ENCODE results near the gene LHFPL3.

LHFPL3 gene

GRCh38 chr7:104777301-104777800 lies 448.9 kb downstream of the LHFPL3 start:
- Histone ChIP-seq H3K36me3 (replicated peaks in 1 of 2; ENCODE audit: control insufficient read depth in 2 of 2, insufficient read depth in 2 of 2, low read length in 2 of 2) (no peaks in the 10 kb centered on the region), H2AK5ac (ENCODE audit: low read depth, low read length) (no peak overlapping the region), H4K91ac (ENCODE audit: low read depth, low read length, poor library complexity) (no peak overlapping the region), H3K4me2 (ENCODE audit: insufficient read depth, low read length, poor library complexity, severe bottlenecking) (no peak overlapping the region), H4K8ac (ENCODE audit: low read depth, low read length) (no peak overlapping the region), H3K4me1 (ENCODE audit: control insufficient read depth in 2 of 2, insufficient read depth in 1 of 2, low read depth in 1 of 2, low read length in 2 of 2) (peaks cover 0 to 3% of the 10 kb centered on the region in 2 donors), H3K27me3 (ENCODE audit: control insufficient read depth in 3 of 3, insufficient read depth in 3 of 3, low read depth in 1 of 3, low read length in 3 of 3) (no peaks in the 10 kb centered on the region), H2BK120ac (ENCODE audit: low read depth, low read length) (no peak overlapping the region), H3K18ac (ENCODE audit: low read length) (no peak overlapping the region), H3K27ac (replicated peaks; ENCODE audit: low read length) (no peak overlapping the region), H3K4ac (ENCODE audit: low read length) (no peak overlapping the region), H3K79me1 (ENCODE audit: low read depth, low read length) (no peaks in the 10 kb centered on the region), H2BK15ac (ENCODE audit: low read length) (no peak overlapping the region), H3K4me3 (ENCODE audit: low read length in 2 of 2) (no peak overlapping the region), H3K23ac (ENCODE audit: low read depth, low read length, poor library complexity) (no peak overlapping the region), H2BK5ac (ENCODE audit: low read length) (no peak overlapping the region), H3K14ac (ENCODE audit: low read length) (no peak overlapping the region), H3K9me3 (replicated peaks in 1 of 2; ENCODE audit: control insufficient read depth in 2 of 2, insufficient read depth in 1 of 2, low read depth in 1 of 2, low read length in 2 of 2) (no peaks in the 10 kb centered on the region), H2BK12ac (ENCODE audit: low read length) (no peak overlapping the region), H3K9ac (ENCODE audit: low read depth, low read length, poor library complexity) (no peak overlapping the region), H2AFZ (ENCODE audit: low read length) (no peak overlapping the region)
- WGBS, 2 donors (ENCODE audit: extremely low coverage in 2 of 2, insufficient read length in 2 of 2, insufficient replicate concordance in 1 of 2) = no CpG with 5 or more reads among the region's 3 CpGs
- DNase-seq (ENCODE audit: low spot score) = no peak

GRCh38 chr7:104779888-104780287 lies 451.5 kb downstream of the LHFPL3 start:
- Histone ChIP-seq H4K91ac (ENCODE audit: low read depth, low read length, poor library complexity) (no peak overlapping the region), H3K4me2 (ENCODE audit: insufficient read depth, low read length, poor library complexity, severe bottlenecking) (no peak overlapping the region), H2AK5ac (ENCODE audit: low read depth, low read length) (no peak overlapping the region), H3K23ac (ENCODE audit: low read depth, low read length, poor library complexity) (no peak overlapping the region), H3K4me3 (ENCODE audit: low read length in 2 of 2) (no peak overlapping the region), H2BK12ac (ENCODE audit: low read length) (no peak overlapping the region), H3K9ac (ENCODE audit: low read depth, low read length, poor library complexity) (no peak overlapping the region), H3K79me1 (ENCODE audit: low read depth, low read length) (no peaks in the 10 kb centered on the region), H3K27me3 (ENCODE audit: control insufficient read depth in 3 of 3, insufficient read depth in 3 of 3, low read depth in 1 of 3, low read length in 3 of 3) (no peaks in the 10 kb centered on the region), H2BK15ac (ENCODE audit: low read length) (no peak overlapping the region), H3K14ac (ENCODE audit: low read length) (no peak overlapping the region), H3K4ac (ENCODE audit: low read length) (no peak overlapping the region), H3K4me1 (ENCODE audit: control insufficient read depth in 2 of 2, insufficient read depth in 1 of 2, low read depth in 1 of 2, low read length in 2 of 2) (no peaks in the 10 kb centered on the region), H3K27ac (replicated peaks; ENCODE audit: low read length) (no peak overlapping the region), H2BK120ac (ENCODE audit: low read depth, low read length) (no peak overlapping the region), H3K18ac (ENCODE audit: low read length) (no peak overlapping the region), H4K8ac (ENCODE audit: low read depth, low read length) (no peak overlapping the region), H3K9me3 (replicated peaks in 1 of 2; ENCODE audit: control insufficient read depth in 2 of 2, insufficient read depth in 1 of 2, low read depth in 1 of 2, low read length in 2 of 2) (no peaks in the 10 kb centered on the region), H2AFZ (ENCODE audit: low read length) (no peak overlapping the region), H3K36me3 (replicated peaks in 1 of 2; ENCODE audit: control insufficient read depth in 2 of 2, insufficient read depth in 2 of 2, low read length in 2 of 2) (no peaks in the 10 kb centered on the region), H2BK5ac (ENCODE audit: low read length) (no peak overlapping the region)
- no CpG with 5 or more reads among the region's 2 CpGs for WGBS, 2 donors (ENCODE audit: extremely low coverage in 2 of 2, insufficient read length in 2 of 2, insufficient replicate concordance in 1 of 2)
- no peak for DNase-seq (ENCODE audit: low spot score)

GRCh38 chr7:104784686-104785085 lies 456.3 kb downstream of the LHFPL3 start:
- Histone ChIP-seq H3K36me3 (replicated peaks in 1 of 2; ENCODE audit: control insufficient read depth in 2 of 2, insufficient read depth in 2 of 2, low read length in 2 of 2) (no peaks in the 10 kb centered on the region), H3K23ac (ENCODE audit: low read depth, low read length, poor library complexity) (no peak overlapping the region), H4K91ac (ENCODE audit: low read depth, low read length, poor library complexity) (no peak overlapping the region), H3K9ac (ENCODE audit: low read depth, low read length, poor library complexity) (no peak overlapping the region), H2BK15ac (ENCODE audit: low read length) (no peak overlapping the region), H3K9me3 (replicated peaks in 1 of 2; ENCODE audit: control insufficient read depth in 2 of 2, insufficient read depth in 1 of 2, low read depth in 1 of 2, low read length in 2 of 2) (no peaks in the 10 kb centered on the region), H2AFZ (ENCODE audit: low read length) (no peak overlapping the region), H3K4me2 (ENCODE audit: insufficient read depth, low read length, poor library complexity, severe bottlenecking) (no peak overlapping the region), H2BK12ac (ENCODE audit: low read length) (no peak overlapping the region), H3K27ac (replicated peaks; ENCODE audit: low read length) (no peak overlapping the region), H4K8ac (ENCODE audit: low read depth, low read length) (no peak overlapping the region), H3K4me3 (ENCODE audit: low read length in 2 of 2) (no peak overlapping the region), H3K4me1 (ENCODE audit: control insufficient read depth in 2 of 2, insufficient read depth in 1 of 2, low read depth in 1 of 2, low read length in 2 of 2) (no peaks in the 10 kb centered on the region), H3K27me3 (ENCODE audit: control insufficient read depth in 3 of 3, insufficient read depth in 3 of 3, low read depth in 1 of 3, low read length in 3 of 3) (no peaks in the 10 kb centered on the region), H3K18ac (ENCODE audit: low read length) (no peak overlapping the region), H3K4ac (ENCODE audit: low read length) (no peak overlapping the region), H2BK120ac (ENCODE audit: low read depth, low read length) (no peak overlapping the region), H2AK5ac (ENCODE audit: low read depth, low read length) (no peak overlapping the region), H2BK5ac (ENCODE audit: low read length) (no peak overlapping the region), H3K79me1 (ENCODE audit: low read depth, low read length) (no peaks in the 10 kb centered on the region), H3K14ac (ENCODE audit: low read length) (no peak overlapping the region)
- DNase-seq (ENCODE audit: low spot score) = no peak

GRCh38 chr7:104789780-104790179 lies 461.4 kb downstream of the LHFPL3 start:
- Histone ChIP-seq H3K27ac (replicated peaks; ENCODE audit: low read length) (no peak overlapping the region), H2BK12ac (ENCODE audit: low read length) (no peak overlapping the region), H3K27me3 (ENCODE audit: control insufficient read depth in 3 of 3, insufficient read depth in 3 of 3, low read depth in 1 of 3, low read length in 3 of 3) (no peaks in the 10 kb centered on the region), H3K79me1 (ENCODE audit: low read depth, low read length) (no peaks in the 10 kb centered on the region), H3K4me3 (ENCODE audit: low read length in 2 of 2) (no peak overlapping the region), H3K4ac (ENCODE audit: low read length) (no peak overlapping the region), H3K36me3 (replicated peaks in 1 of 2; ENCODE audit: control insufficient read depth in 2 of 2, insufficient read depth in 2 of 2, low read length in 2 of 2) (no peaks in the 10 kb centered on the region), H3K18ac (ENCODE audit: low read length) (no peak overlapping the region), H3K9ac (ENCODE audit: low read depth, low read length, poor library complexity) (no peak overlapping the region), H3K9me3 (replicated peaks in 1 of 2; ENCODE audit: control insufficient read depth in 2 of 2, insufficient read depth in 1 of 2, low read depth in 1 of 2, low read length in 2 of 2) (no peaks in the 10 kb centered on the region), H4K91ac (ENCODE audit: low read depth, low read length, poor library complexity) (no peak overlapping the region), H2BK120ac (ENCODE audit: low read depth, low read length) (no peak overlapping the region), H4K8ac (ENCODE audit: low read depth, low read length) (no peak overlapping the region), H2AK5ac (ENCODE audit: low read depth, low read length) (no peak overlapping the region), H3K4me2 (ENCODE audit: insufficient read depth, low read length, poor library complexity, severe bottlenecking) (no peak overlapping the region), H3K14ac (ENCODE audit: low read length) (no peak overlapping the region), H2BK5ac (ENCODE audit: low read length) (no peak overlapping the region), H3K4me1 (ENCODE audit: control insufficient read depth in 2 of 2, insufficient read depth in 1 of 2, low read depth in 1 of 2, low read length in 2 of 2) (no peaks in the 10 kb centered on the region), H3K23ac (ENCODE audit: low read depth, low read length, poor library complexity) (no peak overlapping the region), H2BK15ac (ENCODE audit: low read length) (no peak overlapping the region), H2AFZ (ENCODE audit: low read length) (no peak overlapping the region)
- WGBS, 2 donors (ENCODE audit: extremely low coverage in 2 of 2, insufficient read length in 2 of 2, insufficient replicate concordance in 1 of 2) = no CpG with 5 or more reads among the region's 3 CpGs
- no peak for DNase-seq (ENCODE audit: low spot score)

All from neuronal stem cell (in vitro differentiated cells).